NCI-H146 (cell line): Measurements from ENCODE around the gene BCKDHA.

Experiments used
- DNase-seq: peaks from one replicate; lab custom pipeline; 2025; lab: John Stamatoyannopoulos, UW

The BCKDHA gene

DNA sequence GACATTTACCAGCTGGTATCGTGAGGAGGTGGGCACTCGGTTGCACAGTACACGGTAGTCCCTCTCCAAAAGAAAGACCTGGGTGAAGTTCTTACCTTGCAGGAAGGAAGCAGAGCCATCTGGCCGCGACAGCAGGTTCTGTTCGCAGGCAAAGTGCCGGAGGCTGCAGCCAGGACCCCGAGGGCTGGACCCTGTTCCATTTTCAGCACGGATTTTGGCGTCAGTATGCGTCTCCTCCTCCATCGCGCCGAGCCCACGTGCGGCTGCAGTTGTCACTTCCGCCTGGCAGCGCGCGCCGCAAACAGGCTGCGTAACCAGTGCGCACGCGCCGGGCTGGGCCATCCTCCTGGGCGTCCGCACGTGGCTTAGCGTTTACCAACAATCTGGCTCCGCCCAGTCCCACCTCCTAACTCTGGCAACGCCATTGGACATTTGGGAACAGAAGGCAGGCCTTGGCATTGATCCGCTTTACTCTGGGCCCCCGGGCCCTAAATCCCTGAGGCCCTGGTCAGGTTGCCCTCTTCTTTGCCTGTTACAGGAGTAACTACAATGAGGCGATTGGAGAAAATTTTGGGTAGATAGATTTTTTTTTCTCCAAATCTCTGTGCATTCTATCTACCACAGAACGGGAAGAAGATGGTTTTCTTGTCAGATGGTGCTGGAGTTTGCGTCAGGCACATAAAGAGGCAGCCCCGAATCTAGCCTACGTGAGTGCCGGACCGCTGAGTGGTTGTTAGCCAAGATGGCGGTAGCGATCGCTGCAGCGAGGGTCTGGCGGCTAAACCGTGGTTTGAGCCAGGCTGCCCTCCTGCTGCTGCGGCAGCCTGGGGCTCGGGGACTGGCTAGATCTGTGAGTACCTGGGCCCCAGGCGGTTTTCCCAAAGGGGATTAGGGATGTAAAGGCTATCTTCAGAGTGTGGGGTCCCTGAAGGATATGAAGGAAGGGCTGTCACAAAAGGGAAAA lies at the start of gene BCKDHA, which contains the start of gene EXOSC5:
TSS of gene BCKDHA (plus strand) at position 733 of the 964 bp plus-strand sequence. CDS start at position 743, 10 bp downstream.
TSS of gene EXOSC5 (minus strand) at position 274 of the 964 bp plus-strand sequence. CDS start at position 243, 31 bp downstream.
- peak; percentile 100 for DNase-seq

DNA sequence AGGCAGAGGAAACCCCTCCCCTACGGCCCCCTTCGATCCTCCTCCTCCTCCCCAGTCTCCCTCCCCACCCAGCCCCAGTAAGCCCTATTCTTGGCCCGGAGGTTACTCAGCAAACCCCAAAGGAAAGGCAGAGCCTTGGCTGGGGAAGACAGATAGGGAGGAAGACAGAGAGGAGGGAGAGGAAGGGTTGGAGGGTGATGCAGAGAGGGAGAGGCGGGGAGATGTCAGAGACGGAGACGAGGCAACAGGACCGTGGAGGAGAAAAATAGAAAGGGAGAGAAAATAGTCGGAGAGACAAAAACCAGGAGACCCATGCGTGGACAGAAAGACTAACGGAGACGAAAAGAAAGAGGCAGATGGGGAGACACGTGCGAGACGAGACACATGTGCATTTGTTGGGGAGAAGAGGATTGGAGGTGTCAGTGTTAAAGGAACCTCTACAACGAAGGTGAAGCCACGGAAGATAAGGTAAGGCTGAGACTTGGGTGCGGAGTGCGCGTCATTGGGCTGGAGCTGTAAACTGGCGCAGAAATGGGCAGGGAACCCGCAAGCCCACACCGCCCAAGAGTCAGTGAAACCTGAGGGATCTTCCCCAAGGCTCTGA lies 46.8 kb upstream of the BCKDHA start:
- DNase-seq = no peak

DNA sequence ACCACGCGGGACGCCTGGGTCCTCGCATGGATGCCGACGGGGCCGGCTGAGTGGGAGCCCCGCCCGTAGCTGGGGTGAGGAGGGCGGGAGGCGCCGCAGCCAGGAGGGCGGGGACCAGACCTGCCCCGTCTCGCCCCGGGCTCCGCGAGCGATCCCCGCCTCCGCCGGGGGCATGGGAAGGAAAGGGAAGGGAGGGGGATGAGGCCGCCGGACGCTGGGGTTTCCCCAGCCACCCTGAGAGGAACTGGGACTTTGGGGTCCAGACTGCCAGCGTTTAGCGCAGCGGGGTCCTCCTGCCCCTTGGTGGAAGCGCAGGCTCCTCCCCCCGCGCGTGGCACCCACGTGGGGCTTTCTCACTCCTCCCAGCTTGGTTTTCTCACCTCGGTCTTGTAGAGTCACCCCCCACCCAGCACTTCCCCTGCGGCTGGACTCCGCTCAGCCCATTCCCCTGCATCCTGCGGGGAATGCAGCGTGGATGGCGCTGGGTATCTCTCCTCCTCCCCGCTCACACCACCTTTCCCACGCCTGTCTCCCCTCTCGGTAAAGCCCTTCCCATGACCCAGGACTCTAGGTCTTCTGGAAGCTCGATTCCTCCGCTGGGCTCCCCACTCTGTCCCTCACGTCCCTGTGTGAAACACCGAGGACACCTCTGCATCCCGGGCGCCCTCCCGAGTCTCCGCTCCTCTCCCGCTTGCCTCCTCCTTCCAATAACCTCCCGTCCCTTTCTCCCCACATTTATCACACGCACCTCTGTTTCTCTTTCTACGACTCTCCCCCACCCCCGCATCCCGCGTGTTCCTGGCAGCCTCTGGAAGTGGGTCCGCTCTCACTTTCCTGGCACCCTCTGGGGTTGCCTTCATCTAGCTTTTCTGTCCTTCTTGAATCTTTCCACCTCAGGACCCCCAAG lies 46.0 kb upstream of the BCKDHA start:
- peak; percentile 46 for DNase-seq

- DNase-seq = no peak
These were observed 45.4 kb upstream of the BCKDHA start for GRCh38 chr19:41352279-41352608.

- peak; percentile 64 for DNase-seq
These were observed 44.8 kb upstream of the BCKDHA start for GRCh38 chr19:41352609-41353465.

DNA sequence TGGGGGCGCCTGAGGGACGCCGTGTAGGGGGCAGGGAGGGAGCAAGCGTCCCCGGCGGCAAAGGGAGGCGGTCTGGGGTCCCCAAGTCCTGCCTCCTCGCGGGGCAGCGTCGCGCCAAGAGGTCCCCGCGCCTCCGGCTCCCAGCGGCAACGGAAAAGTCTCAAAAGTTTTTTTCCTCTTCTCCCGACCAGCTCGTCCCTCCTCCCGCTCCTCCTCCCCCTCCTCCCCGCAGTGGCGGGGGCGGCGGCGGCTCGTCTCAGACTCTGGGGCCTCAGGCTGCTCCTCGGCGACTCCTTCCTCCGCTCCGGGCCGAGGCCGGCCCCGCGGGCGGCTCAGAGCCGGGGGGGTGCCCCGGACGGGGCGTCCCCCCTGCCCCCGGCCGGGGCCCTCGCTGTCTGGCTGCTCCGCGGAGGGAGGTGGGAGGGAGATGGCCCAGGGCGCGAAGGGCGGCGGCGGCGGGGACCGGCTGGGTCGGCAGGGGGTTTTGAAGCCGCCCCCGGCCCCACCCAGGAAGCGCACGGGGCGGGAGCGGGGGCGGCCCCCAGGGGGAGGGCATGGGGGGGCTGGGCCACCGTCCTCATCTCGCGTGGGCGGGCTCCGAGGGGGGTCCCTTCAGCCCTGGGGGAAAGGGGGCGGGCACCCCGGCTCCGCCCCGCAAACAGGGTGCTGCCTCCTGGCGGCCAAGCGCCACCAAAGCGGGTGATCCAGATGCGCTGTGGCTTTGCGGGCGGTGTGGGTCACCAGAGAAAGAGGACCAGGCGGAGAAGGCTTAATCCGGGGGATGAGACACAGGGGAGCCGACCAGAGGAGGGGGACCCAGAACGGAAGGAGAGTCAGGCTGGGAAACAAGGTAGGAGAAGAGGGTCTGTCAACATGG lies 43.9 kb upstream of the BCKDHA start, which contains the start of gene TGFB1:
TSS of gene TGFB1 (minus strand) at position 457 of the 877 bp plus-strand sequence. CDS start 878 bp downstream, outside the sequence.
- peak; percentile 59 for DNase-seq

GRCh38 chr19:41354343-41354953 lies 43.2 kb upstream of the BCKDHA start:
- no peak for DNase-seq

DNA sequence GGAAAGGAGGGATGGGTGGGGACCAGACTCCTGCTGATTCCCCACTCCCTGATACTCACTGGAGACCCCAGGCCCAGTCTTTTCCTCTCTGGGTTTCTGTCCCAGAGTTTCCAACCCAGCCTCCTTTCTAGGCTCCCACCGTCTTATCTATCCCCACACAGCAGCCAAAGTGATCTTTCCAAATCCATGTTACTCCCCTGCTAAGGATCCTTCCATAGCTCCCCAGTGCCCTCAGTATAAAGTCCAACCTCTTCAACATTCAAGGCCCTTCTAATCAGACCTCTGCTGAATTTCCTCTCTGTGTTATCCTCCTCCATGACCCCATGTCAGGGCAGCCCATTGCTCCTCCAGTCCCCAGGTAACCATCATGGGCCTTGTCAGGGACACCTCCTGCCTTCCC lies 42.6 kb upstream of the BCKDHA start:
- no peak for DNase-seq

DNA sequence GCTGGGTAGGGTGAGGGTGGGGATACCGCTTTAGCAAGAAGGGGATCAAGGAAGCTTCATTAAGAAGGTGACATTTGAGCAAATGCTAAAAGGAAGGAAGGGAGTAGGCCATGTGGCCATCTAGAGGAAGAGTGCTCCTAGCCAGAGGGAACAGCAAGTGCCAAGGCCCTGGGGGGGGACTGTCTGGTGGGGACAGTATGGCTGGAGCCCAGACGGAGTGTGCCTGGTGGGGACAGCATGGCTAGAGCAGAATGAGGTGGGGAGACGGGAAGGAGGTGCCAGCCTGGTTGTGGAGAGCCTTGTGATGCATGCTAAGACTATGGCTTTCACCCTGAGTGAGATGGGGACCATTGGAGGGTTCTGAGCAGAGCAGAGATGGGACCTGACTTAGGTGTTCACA lies 41.8 kb upstream of the BCKDHA start:
- no peak for DNase-seq

DNA sequence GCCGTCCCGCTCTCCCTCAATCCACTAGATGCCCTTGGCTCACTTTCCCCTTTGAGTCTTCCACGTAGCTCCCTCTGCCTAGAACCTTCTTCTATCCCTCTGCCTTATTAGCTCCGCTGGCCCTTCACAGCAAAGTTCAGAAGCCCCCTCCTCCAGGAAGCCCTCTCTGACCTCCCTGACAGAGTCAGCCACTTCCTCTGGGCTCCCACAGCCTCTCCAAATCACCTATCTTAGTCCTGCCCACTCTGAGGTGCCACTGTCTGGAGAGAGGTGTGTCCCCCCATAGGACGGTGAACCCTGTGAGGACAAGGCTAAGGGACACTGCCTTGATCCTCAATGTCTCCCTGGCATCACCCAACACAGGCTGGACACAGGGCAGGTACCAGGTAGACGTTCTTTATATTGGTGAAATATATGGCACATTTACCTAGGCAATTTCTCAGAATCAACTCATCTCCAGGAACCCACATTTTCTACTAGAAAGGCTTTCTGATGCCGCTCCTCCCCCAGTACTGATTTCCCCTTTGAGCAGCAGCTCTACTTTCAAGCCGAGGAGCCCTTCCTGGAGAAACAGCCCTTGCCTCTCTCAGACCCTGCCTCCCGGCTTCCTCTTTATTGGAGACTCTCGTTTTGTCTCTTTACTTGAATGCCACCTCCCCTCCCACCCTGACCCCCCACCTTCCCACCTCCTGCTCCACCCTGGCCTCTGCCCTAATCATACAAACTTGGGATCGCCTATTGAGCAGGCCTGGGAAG lies 40.5 kb upstream of the BCKDHA start:
- no peak for DNase-seq

DNA sequence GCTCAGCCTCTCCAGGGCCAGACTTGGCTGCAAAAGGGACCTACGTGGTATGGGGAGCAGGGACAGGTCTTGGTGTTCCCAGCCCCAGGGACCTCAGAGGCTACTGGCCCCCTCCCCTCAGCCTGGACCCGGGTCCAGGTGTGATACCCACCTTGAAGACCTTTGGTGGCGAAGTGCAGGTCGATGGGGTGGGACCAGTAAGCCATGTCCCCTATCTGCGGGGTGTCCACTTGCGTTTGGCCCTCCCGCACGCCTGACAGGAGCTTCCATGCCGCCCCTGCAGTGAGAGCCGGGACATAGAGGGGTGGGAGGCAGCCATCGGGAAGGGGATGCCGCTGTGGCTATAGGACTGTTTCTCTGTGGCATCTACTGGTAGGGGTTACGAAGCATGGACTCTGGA lies 39.9 kb upstream of the BCKDHA start:
- no peak for DNase-seq

GRCh38 chr19:41359741-41360140 lies 37.9 kb upstream of the BCKDHA start:
- DNase-seq = no peak

DNA sequence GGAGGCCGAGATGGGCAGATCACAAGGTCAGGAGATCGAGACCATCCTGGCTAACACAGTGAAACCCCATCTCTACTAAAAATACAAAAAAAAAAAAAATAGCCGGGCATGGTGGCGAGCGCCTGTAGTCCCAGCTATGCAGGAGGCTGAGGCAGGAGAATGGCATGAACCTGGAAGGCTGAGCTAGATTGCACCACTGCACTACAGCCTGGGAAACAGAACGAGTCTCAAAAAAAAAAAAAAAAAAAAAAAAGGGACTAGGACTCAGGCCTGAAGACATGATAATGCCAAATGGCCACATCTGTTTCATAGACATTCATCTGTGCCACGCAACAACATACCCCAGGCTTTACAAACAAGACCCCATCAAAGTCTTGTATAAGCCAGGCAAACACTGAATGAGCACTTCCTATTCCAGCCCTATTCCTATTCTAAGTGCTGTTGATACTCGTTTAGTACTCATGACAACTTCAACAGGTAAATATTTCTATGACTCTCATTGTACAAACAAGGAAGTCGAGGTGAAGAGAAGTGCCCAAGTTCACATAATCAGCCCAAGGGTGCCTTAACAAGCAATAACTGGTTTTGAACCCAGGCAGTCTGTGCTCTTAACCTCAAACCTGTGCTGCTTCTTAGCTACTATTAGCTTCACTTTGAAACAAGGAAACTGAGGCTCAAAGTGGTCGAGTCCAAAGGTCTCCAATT lies 35.3 kb upstream of the BCKDHA start:
- DNase-seq = no peak

GRCh38 chr19:41363371-41363752 lies 34.3 kb upstream of the BCKDHA start:
- DNase-seq = no peak

DNA sequence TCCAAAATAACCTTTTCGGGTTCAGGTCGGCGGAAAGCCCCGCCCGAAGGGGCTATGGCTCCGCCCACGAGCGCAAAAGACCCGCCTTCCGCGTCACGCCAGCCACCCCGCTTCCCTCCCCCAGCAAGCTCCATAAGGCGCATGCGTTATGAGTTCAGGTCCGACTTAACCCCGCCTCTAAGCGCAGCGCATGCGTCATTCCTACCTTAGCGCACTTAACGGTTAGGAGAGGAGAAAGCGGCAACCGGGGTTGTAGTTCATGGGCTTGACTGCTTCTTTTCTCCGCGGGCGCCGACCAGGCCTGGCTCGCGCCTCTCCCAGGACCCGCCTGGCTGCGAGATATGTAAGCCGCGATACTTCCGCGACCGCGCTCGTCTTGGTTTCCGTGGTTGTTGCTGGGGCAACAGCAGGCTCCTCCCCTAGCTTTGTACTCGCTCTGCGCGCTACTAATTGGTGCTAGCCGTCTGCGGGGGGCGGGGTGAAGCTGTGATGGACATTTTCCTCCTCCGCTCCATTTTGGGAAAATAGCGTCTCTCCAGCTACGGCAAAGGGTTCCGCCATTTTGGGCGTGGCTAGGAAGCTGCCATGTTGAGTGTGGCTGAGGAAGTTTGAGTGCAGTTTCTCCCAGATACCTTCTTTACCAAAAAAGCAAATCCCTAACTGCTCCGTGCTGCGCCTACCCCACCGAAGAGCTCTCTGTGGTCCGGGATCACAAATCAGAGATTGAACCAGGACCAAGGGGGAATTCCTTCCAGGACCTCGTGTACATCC lies 33.7 kb upstream of the BCKDHA start, which contains the start of gene B9D2:
TSS of gene B9D2 (minus strand) at position 397 of the 771 bp plus-strand sequence. CDS start 630 bp downstream, outside the sequence.
- peak; percentile 99 for DNase-seq

DNA sequence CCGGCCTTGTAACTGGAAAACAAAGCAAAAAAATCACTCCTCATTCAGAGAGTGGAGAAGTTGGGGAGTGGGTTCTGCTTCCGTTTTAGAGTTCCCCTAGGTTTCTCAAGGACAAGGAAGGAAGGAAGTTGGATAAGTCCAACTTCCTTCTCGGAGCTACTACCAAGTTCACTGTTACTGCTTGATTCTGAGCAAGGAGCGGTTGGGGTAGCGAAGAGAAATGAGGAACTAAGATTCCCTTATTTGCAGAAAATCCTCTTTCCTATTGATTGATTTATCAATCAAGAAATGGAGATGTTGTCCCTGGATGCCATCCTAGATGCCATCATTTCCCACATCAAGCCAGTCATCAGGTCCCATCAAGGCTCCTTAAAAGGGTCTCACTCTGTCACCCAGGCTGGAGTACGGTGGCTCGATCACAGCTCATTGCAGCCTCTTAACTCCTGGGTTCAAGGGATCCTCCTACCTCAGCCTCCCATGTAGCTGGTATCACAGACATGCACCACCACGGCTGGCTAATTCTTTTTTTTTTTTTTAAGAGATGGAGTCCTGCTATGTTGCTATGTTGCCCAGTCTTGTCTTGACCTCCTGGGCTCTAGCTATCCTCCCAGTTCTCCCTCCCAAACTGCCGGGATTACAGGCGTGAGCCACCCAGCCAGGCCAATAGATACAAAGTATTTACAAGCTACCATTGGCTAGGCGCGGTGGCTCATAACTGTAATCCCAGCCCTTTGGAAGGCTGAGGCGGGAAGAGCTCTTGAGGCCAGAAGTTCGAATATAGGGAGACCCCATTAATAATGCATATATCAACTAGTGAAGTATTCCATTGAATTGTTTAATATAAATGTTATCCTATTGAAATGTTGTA lies 32.9 kb upstream of the BCKDHA start:
- DNase-seq = no peak
